ENCODE data around the gene HIVEP3.

The HIVEP3 gene

GRCh38 chr1:41621256-41621655 lies 297.5 kb downstream of the HIVEP3 start:
- no peak for DNase-seq

GRCh38 chr1:41620365-41621169 lies 298.2 kb downstream of the HIVEP3 start:
- no peak for DNase-seq

DNA sequence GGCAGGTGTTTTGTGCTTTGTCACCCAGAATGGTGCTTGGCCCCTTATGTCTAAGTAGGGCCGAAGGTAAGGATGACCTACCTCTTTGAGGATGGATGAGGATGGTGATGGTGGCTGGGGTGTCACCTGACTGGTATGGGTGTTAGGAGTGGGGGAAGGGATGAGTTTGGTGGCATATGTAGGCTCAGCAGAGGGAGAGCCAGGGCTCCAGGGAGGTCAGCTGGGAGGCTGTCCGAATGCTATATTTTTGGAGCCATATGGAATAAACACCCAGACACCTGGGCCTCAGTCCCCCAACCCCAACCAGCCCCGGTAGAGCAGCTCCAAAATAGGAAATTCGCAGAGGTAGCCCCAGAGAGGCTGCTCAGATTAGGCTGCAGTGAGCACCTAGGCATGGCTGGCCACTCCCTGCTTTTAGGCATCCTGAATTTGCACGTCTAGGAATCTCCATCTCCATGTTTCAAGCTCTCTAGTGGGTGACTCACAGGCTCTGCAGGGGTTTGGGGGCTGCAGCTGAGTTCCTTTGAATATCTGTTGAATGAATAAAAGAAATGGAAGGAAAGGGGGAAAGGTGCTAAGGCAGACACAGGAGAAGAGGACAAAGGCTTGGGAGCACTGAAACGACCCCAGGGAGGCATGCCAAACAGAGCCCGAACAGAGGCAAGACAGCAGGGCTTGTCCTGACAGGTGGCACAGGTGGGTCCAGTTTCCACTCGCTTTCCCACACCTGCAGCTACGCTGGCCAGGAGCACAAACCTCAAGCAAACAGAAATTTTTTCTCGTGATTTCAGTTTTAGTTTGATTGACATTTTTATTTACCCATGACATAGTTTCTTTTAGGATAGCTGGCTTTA lies 299.0 kb downstream of the HIVEP3 start:
- peak; percentile 22 for DNase-seq

- DNase-seq: no peak
These were observed 299.9 kb downstream of the HIVEP3 start for GRCh38 chr1:41618871-41619270.

- peak; percentile 28 for DNase-seq
These were observed 300.5 kb downstream of the HIVEP3 start for GRCh38 chr1:41618066-41618825.

DNA sequence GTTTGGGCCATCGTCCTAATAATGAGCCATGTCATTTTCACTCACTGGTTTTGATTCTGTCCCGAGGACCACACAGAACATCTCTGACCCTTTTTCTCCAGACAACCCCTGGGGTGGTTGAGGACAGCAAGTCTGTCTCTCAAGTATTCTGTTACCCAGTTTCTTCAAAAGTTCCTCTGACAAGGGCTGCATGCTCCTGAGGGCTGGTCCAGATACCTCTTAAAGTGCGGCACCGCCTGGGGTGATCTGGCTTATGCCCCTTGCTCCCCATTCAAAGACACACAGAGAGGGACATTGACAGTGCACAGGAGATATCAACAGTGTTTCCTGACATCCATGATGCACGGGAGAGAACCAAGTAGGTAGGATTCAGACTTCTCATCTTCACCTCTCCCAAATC lies 301.4 kb downstream of the HIVEP3 start:
- no peak for DNase-seq

GRCh38 chr1:41616563-41616962 lies 302.2 kb downstream of the HIVEP3 start:
- no peak for DNase-seq

- no peak for DNase-seq
These were observed 302.7 kb downstream of the HIVEP3 start for GRCh38 chr1:41615981-41616380.

DNA sequence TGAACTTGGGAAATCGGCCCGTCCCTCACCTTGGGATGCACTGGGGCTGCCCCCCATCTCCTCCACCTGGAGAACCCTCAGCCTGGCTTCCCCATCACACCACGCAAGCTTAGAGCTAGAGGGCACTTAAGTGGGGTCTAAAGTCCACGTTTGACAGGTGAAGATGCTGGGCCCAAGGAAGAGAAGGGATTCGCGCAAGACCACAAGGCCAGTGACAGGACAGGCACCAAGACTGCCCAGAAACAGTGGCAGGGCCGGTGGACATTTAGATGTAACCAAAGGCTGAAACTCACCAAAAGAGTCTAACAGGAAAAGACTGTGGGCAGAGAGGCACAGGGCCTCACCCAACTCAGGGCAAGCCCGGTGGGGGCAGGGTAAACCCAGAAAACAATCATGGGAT lies 303.4 kb downstream of the HIVEP3 start:
- DNase-seq: no peak

GRCh38 chr1:41614818-41615217 lies 303.9 kb downstream of the HIVEP3 start:
- DNase-seq: no peak

- DNase-seq: peak; percentile 53
These were observed 304.8 kb downstream of the HIVEP3 start for GRCh38 chr1:41613689-41614574.

GRCh38 chr1:41612953-41613352 lies 305.8 kb downstream of the HIVEP3 start:
- DNase-seq: no peak

GRCh38 chr1:41611932-41612450 lies 306.7 kb downstream of the HIVEP3 start:
- no peak for DNase-seq

DNA sequence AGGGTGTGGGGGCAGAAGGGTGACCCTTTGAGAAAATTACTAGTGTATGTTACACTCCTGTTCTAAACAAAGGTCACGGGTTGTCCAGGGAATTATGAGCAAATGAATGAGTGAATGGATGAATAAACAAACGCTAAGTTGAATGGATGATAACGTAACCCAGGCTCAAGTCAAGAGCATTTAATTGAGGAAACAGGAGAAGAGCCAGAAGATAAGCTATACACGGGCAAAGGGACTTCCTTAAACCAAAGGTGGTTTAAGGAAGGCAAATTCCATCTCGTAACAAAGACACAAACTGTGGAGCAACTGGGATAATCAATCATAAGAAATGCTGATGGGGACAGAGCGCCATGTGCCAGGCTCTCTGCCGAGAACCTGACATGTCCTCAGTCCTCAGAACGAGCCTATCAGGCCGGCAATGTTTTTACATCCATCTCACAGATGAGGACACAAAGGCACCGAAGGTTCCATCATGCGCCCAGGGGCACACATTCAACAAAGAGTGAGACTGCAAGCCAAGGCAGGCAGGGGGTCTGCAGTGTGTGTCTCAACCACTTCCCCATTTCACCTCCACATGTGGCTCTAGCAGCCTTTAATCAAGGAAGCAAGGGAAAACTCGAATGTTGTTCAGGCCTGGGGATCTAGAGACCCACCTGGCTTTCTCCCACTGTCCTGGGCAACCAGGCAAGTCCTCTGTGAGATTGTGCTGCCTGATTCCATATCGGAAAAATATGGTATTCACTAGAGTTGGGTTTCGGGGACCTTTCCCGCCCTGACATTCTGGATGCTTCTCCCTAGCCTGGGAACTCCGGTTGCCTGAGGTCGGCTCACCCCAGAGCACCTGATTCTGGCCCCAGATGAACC lies 307.4 kb downstream of the HIVEP3 start:
- DNase-seq: no peak

GRCh38 chr1:41610361-41610760 lies 308.4 kb downstream of the HIVEP3 start:
- DNase-seq: no peak

DNA sequence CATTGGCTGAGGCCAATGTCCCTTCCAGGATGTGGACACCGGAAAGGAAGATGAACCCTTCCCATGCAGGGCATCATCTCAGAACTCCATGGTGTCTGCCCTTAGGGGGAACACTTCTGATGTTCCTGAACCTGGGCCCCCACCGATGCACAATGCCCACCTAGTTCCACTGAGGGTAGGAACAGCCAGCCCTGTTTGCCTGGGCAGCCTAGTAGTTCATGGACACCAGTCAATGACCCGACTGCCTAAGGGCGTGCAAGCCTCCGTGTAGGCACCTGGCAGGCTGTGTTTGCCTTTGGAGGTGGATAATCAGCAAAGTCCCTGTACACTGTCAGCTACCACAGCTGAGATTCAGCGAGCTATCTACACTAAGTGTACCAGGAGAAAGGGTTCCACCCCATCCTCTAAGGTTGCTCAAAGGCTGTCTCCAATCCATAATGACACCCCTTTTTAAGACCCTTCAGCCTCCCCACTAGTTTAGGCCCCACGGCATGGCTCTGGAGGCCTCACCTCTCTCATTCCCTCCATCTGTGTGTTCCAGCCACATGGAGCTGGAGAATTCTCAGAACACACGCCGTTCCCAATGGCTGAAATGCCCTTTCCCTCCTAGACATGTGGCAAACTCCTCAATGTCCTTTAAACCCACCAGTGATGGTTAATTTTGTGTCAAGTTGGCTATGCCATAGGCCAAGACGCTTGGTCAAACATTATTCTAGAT lies 309.4 kb downstream of the HIVEP3 start:
- DNase-seq: no peak

DNA sequence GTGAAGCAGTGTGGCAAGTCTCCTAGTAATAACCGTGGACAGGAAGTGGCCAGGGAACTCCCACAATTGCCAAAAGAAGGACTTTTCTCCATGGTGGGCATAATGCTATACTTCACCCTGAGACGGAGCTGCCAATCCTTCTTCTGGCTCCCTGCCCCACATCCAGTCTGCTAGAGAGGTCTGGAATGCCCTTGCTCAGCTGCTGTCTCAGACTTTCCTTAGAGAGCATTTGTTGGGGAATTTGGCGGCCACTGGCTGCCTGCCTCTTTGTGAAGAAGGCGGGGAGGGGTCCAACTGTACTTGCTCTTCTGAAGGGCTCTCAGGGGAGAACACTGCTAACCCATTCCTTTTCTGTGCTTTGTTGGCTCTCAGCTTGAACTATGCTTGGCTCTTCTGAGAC lies 310.5 kb downstream of the HIVEP3 start:
- no peak for DNase-seq

GRCh38 chr1:41607808-41608207 lies 310.9 kb downstream of the HIVEP3 start:
- no peak for DNase-seq

- no peak for DNase-seq
These were observed 318.8 kb downstream of the HIVEP3 start for GRCh38 chr1:41599912-41600311.

- no peak for DNase-seq
These were observed 320.4 kb downstream of the HIVEP3 start for GRCh38 chr1:41598325-41598724.
